Naive thymus-derived CD8-positive, alpha-beta T cell (primary cell): ENCODE measurements around the gene OIT3. TPM values are rescaled to one million over a fixed set of nuclear protein-coding genes. Genes with fewer than 3 reads are reported as not detected.
A peak's percentile ranks its signal among the peaks of the same experiment; 100 is the strongest.
"Not testable (repeated sequence)": the region's sequence is repeated elsewhere in the genome, so short reads cannot be mapped to it uniquely, and the experiment has no call there.

Experiments
- ATAC-seq, 2 donors: fragments of 150-1000 bp; cut with Tn5 transposase in 1 of 2; sonication (Bioruptor Pico), chemical (Tn5 transposase) in 1 of 2; 1 replicate in 1 of 2; 2 replicates in 1 of 2; pipeline ENCODE4 v1.10.0; 2021; ENCODE audit warnings: mild to moderate bottlenecking in 2 of 2, moderate library complexity in 2 of 2
- POLR2A ChIA-PET: fragments of 350-600 bp; sonication (Branson Sonifier 250); formaldehyde crosslinking; loops from one replicate; lab custom pipeline; 2021; ENCODE audit warnings: antibody characterized with exemption; lab: Charles Lee
- DNase-seq, 10 donors: peaks; one replicate each; pipeline versions ENCODE4 v3.0.0 to v3.0.0-alpha.2; 2020 to 2022
- H3K27ac Mint-ChIP-seq, 10 donors: one replicate each; pipeline ENCODE4 v1.8.0; 2020 to 2022; ENCODE audit warnings: mild to moderate bottlenecking in 10 of 10, mixed read lengths in 10 of 10, moderate library complexity in 4 of 10, inconsistent platforms in 1 of 10
- H3K27me3 Mint-ChIP-seq, 5 donors: one replicate each; pipeline ENCODE4 v1.8.0; 2021 to 2022; ENCODE audit warnings: mixed read lengths in 5 of 5
- H3K36me3 Mint-ChIP-seq, 3 donors: one replicate each; pipeline ENCODE4 v1.8.0; 2020 to 2022; ENCODE audit warnings: mixed read lengths in 3 of 3, mild to moderate bottlenecking in 2 of 3, inconsistent platforms in 1 of 3
- H3K4me1 Mint-ChIP-seq, 4 donors: one replicate each; pipeline ENCODE4 v1.8.0; 2021 to 2022; ENCODE audit warnings: mixed read lengths in 4 of 4
- H3K4me3 Mint-ChIP-seq, 10 donors: one replicate each; pipeline ENCODE4 v1.8.0; 2020 to 2022; ENCODE audit warnings: mild to moderate bottlenecking in 10 of 10, mixed read lengths in 10 of 10, moderate library complexity in 6 of 10, inconsistent platforms in 1 of 10
- H3K9me3 Mint-ChIP-seq, 9 donors: one replicate each; pipeline ENCODE4 v1.8.0; 2020 to 2022; ENCODE audit warnings: mixed read lengths in 9 of 9, mild to moderate bottlenecking in 3 of 9, inconsistent platforms in 1 of 9, moderate library complexity in 1 of 9
- polyA plus RNA-seq, 3 donors: library from polyadenylated mRNA; unstranded; fragments of 300-500 nt; fragmentation: Illumina TruSeq; gene quantifications; one replicate each; pipeline ENCODE4 v1.2.3, GENCODE V29; 2021
- total RNA-seq, 8 experiments: library from RNA in 2 of 8; stranded (reverse) in 2 of 8; gene quantifications; one replicate each; pipeline ENCODE4 v1.2.3 and lab custom pipeline; 2021 to 2026

The OIT3 gene
- total and polyA plus RNA-seq, 5 experiments from 2014 or later: not detected

DNA sequence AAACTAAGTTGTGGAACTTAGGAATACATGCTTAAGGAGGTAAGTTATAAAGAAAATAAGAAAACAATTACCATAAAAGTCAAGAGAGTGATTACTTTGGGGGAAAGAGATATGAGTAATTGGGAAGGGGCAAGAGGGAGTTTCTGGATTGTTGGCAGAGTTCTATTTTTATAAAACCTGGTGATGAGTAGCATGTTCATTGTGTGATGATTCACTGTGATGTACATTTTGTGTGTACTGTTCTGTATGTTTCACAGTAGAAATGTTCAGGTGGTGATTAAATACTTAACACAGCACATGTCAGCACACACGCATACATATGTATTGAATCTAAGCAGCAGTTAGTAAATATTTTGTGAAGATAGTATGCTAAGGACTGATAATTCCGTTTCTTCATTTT is 9.7 kb upstream of the OIT3 start:
- DNase-seq (no peak), ATAC-seq (no peak)
- H3K4me3 Mint-ChIP-seq: no peak overlapping the region
- no peak overlapping the region for H3K27ac Mint-ChIP-seq
- H3K36me3 Mint-ChIP-seq: peaks cover 24 to 33% (median 28%) of the 10 kb centered on the region in 3 donors
- peaks cover 5 to 16% (median 13%) of the 10 kb centered on the region in 4 donors for H3K4me1 Mint-ChIP-seq
- POLR2A ChIA-PET: interaction anchor here (0.6 kb wide), 1 partner anchor 307 kb away, joined by 3 read pairs; no protein-coding TSS in a partner anchor
- peaks cover 0 to 22% (median 5%) of the 10 kb centered on the region in 9 donors for H3K9me3 Mint-ChIP-seq
- H3K27me3 Mint-ChIP-seq: no peaks in the 10 kb centered on the region

DNA sequence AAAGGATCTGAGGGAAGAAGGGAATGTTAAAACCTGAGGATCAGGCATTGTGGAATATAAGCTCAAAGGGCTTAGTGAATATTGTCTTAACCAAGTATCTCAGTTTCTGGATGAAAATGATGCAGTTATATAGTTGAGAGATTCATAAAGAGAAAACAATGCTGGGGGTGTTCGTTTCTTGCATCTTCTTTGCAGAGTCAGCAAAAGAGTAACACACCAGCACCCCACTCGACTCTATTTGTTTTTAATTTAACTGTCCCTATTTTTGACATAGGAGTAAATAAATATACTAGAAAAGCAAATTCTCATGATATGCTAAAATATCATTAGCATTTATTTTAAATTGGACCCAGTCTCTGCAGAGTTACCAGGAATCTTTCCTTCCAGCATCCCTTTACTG is 7.6 kb upstream of the OIT3 start:
- no peaks in the 10 kb centered on the region for H3K27me3 Mint-ChIP-seq
- no peak overlapping the region for H3K4me3 Mint-ChIP-seq
- H3K9me3 Mint-ChIP-seq: peaks cover 0 to 22% (median 3%) of the 10 kb centered on the region in 9 donors
- POLR2A ChIA-PET: no interaction called here
- H3K27ac Mint-ChIP-seq: no peak overlapping the region
- ATAC-seq: no peak
- DNase-seq: no peak
- H3K36me3 Mint-ChIP-seq: peaks cover 20 to 28% (median 26%) of the 10 kb centered on the region in 3 donors
- peaks cover 5 to 16% (median 13%) of the 10 kb centered on the region in 4 donors for H3K4me1 Mint-ChIP-seq

DNA sequence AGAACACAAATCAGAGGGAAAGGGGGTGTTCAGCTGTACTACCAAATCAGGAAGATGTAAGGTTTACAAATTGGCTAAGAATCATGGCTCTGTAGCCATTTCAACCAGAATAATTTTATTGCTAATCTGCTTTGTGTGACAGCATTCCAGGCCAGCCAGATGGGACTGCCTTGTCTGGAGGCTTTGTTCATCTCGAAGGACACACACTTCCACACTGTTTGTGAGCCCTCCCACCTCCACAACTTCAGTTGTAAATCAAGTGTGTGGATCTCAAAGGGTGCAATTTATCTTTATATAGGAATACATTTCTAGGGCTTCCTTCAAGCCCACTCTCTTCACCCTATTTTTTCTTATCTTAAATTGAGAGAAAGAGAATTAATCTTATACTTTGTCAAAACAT is 6.9 kb upstream of the OIT3 start:
- Mint-ChIP-seq H3K36me3 (peaks cover 15 to 26% (median 24%) of the 10 kb centered on the region in 3 donors), H3K4me1 (peaks cover 5 to 16% (median 13%) of the 10 kb centered on the region in 4 donors), H3K27me3 (no peaks in the 10 kb centered on the region), H3K4me3 (no peak overlapping the region), H3K9me3 (peaks cover 0 to 16% (median 3%) of the 10 kb centered on the region in 9 donors), H3K27ac (peak overlapping the region in 2 of 10 donors; percentile 8 to 40)
- POLR2A ChIA-PET: no interaction called here
- ATAC-seq: no peak
- DNase-seq: no peak

DNA sequence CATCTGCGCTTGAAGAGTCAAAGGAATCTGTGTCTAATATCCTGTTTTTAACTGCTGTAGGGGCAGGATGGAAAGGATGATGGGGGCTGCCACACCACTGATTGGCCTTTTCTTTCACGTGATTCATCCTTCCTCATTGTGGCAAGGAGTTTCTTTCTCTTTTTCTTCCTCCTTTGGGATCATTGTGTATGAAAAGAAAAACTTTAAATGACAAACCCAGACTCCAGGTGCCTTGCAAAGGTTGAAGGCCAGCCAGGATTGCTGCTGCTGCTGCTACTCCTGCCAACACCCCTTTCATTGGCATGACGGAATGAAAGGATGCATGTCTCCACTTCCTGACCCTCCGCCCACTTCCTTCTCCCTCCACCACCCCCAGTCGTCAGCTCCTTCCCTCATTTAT is 6.5 kb upstream of the OIT3 start:
- POLR2A ChIA-PET: no interaction called here

DNA sequence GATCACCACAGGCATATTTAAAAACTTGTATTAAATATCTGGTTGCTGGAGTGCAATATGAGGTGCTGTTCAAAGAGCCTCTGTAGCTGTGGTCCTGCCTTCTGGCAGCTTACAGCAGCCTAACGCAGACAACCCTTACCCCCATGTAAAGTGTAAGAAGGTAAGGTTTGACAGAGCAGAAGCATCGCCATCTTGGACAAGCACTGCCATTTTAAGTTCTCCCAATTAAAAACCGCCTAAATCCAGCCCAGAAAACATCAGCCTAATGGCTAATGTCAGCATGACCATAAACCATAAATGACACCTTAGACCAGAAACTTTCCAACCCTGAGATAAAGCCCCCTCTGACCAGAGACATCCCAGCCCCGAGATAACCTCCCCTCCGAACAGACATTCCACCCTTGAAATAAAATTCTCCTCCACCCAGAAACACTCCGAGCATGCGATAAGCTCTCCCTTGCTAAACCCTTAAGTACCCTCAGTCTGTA is 5.3 kb upstream of the OIT3 start:
- Mint-ChIP-seq H3K4me1 (peaks cover 5 to 16% (median 13%) of the 10 kb centered on the region in 4 donors), H3K27ac (no peak overlapping the region), H3K36me3 (peaks cover 4 to 26% (median 10%) of the 10 kb centered on the region in 3 donors), H3K9me3 (no peaks in the 10 kb centered on the region), H3K27me3 (no peaks in the 10 kb centered on the region), H3K4me3 (peak overlapping the region in 1 of 10 donors; percentile 59)
- POLR2A ChIA-PET: no interaction called here
- DNase-seq (no peak), ATAC-seq (no peak)

More for the DNA sequence above, 6.5 kb upstream of the OIT3 start:
- no peaks in the 10 kb centered on the region for H3K27me3 Mint-ChIP-seq
- H3K36me3 Mint-ChIP-seq: peaks cover 11 to 26% (median 20%) of the 10 kb centered on the region in 3 donors
- H3K9me3 Mint-ChIP-seq: peaks cover 0 to 11% (median 3%) of the 10 kb centered on the region in 9 donors
- DNase-seq (no peak), ATAC-seq (no peak)
- H3K4me1 Mint-ChIP-seq: peaks cover 5 to 16% (median 13%) of the 10 kb centered on the region in 4 donors
- H3K4me3 Mint-ChIP-seq: peak overlapping the region in 8 of 10 donors; percentile 0 to 54 (median 12)
- peak overlapping the region in 7 of 10 donors; percentile 8 to 82 (median 40) for H3K27ac Mint-ChIP-seq

DNA sequence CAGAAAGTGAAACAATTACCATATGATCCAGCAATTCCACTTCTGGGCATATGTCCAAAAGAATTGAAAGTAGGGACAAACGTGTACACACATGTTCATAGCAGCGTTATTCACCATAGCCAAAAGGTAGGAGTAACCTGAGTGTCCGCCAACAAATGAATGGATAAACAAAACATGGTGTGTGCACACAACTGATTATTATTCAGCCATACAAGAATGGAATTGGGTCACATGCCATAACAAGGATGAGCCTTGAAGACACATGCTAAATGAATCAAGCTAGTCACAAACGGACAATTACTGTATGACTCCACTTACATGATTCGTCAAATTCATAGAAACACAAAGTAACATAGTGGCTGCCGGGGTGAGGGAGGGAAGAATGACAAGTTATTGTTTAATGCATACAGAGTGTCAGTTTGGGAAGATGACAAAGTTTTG is 4.1 kb upstream of the OIT3 start:
- Mint-ChIP-seq H3K36me3 (peaks cover 4 to 21% (median 10%) of the 10 kb centered on the region in 3 donors), H3K4me3 (no peak overlapping the region), H3K27ac (peak overlapping the region in 1 of 10 donors; percentile 0), H3K4me1 (peaks cover 5 to 16% (median 13%) of the 10 kb centered on the region in 4 donors), H3K9me3 (no peaks in the 10 kb centered on the region), H3K27me3 (peaks cover 0 to 3% (median 0%) of the 10 kb centered on the region in 5 donors)
- POLR2A ChIA-PET: no interaction called here
- DNase-seq (no peak), ATAC-seq (no peak)

DNA sequence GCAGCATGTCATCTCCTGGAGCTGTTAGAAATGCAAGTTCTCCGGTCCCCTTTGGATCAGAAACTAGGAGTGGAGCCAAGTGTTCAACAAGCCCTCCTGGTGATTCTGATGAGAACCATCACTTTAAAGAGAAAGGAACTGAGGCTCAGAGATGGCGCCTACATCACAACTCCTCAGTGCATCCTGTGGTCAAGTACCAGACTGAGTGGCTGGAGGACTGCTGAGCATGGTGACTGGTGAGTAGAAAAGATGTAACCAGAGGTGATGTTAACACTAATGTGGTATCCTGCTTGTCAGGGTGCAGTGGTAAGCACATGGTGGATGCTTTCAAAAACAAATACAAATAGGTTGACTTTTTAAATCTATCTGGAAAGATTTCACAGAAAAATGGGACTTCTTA is 3.5 kb upstream of the OIT3 start:
- DNase-seq (no peak), ATAC-seq (no peak)
- Mint-ChIP-seq H3K9me3 (no peaks in the 10 kb centered on the region), H3K4me3 (no peak overlapping the region), H3K36me3 (peaks cover 4 to 20% (median 10%) of the 10 kb centered on the region in 3 donors), H3K27me3 (peaks cover 0 to 9% (median 3%) of the 10 kb centered on the region in 5 donors), H3K27ac (no peak overlapping the region), H3K4me1 (peaks cover 5 to 16% (median 13%) of the 10 kb centered on the region in 4 donors)
- POLR2A ChIA-PET: no interaction called here

DNA sequence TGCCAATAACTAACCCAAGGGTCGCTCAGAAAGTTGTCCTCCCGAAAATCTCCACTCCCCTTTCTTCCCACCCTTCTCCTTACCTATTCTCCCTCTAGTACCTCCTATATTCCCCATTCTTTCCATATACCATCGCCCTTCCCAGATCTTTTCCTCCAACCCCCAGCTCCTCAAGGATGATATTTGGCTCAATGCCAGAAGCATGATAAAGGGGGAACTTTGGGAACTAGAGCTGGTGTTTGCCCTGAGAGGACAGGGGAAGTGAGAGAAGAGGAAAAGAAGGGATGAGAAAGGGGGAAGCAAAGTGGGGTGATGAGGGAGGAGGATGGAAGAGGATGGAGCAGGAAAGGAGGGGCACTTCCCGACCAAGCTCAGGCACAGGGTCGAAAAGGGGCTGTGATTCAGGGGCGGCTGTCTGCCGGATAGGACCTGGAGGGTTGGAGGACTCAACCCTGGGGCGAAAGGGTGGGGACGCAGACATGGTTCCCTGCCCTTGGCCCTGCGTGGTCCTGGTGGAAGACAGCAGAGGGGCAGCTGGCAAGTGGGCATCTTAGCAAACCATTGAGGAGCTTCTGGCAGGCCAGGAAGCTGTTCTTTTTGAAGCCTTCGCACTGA is 1.8 kb downstream of the OIT3 start:
- no peaks in the 10 kb centered on the region for H3K36me3 Mint-ChIP-seq
- POLR2A ChIA-PET: no interaction called here
- no peak overlapping the region for H3K27ac Mint-ChIP-seq
- H3K27me3 Mint-ChIP-seq: peaks cover 2 to 20% (median 6%) of the 10 kb centered on the region in 5 donors
- H3K4me1 Mint-ChIP-seq: no peaks in the 10 kb centered on the region
- DNase-seq (no peak), ATAC-seq (no peak)
- no peak overlapping the region for H3K4me3 Mint-ChIP-seq
- H3K9me3 Mint-ChIP-seq: no peaks in the 10 kb centered on the region

DNA sequence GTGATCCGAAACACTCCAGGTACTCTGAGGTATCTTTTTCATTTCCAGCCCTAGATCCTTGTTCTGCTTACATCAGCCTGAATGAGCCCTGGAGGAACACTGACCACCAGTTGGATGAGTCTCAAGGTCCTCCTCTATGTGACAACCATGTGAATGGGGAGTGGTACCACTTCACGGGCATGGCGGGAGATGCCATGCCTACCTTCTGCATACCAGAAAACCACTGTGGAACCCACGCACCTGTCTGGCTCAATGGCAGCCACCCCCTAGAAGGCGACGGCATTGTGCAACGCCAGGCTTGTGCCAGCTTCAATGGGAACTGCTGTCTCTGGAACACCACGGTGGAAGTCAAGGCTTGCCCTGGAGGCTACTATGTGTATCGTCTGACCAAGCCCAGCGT is 5.1 kb downstream of the OIT3 start:
- H3K36me3 Mint-ChIP-seq: no peaks in the 10 kb centered on the region
- H3K27me3 Mint-ChIP-seq: peaks cover 2 to 20% (median 6%) of the 10 kb centered on the region in 5 donors
- DNase-seq: no peak
- H3K27ac Mint-ChIP-seq: no peak overlapping the region
- H3K9me3 Mint-ChIP-seq: no peaks in the 10 kb centered on the region
- no peaks in the 10 kb centered on the region for H3K4me1 Mint-ChIP-seq
- no peak overlapping the region for H3K4me3 Mint-ChIP-seq
- POLR2A ChIA-PET: no interaction called here
- ATAC-seq: no peak

DNA sequence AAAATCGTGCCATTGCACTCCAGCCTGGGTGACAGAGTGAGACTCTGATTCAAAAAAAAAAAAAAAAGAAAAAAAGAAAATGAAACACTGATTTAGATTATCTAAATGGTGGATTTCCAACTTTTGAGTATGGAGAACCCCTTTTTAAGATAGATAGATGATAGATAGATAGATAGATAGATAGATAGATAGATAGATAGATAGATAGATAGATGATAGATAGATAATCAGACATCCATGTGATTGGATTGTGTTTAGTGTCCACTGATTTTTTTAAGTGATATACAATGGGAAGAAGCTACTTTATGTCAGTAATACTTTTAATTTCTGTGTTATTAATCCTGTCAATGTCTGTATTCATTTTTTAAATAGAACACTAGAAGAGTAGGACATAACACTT is 6.0 kb downstream of the OIT3 start:
- Mint-ChIP-seq H3K4me3 (no peak overlapping the region), H3K27ac (no peak overlapping the region), H3K36me3 (no peaks in the 10 kb centered on the region), H3K9me3 (no peaks in the 10 kb centered on the region), H3K4me1 (no peaks in the 10 kb centered on the region), H3K27me3 (peaks cover 2 to 16% (median 6%) of the 10 kb centered on the region in 5 donors)
- POLR2A ChIA-PET: no interaction called here
- DNase-seq (no peak), ATAC-seq (no peak)

DNA sequence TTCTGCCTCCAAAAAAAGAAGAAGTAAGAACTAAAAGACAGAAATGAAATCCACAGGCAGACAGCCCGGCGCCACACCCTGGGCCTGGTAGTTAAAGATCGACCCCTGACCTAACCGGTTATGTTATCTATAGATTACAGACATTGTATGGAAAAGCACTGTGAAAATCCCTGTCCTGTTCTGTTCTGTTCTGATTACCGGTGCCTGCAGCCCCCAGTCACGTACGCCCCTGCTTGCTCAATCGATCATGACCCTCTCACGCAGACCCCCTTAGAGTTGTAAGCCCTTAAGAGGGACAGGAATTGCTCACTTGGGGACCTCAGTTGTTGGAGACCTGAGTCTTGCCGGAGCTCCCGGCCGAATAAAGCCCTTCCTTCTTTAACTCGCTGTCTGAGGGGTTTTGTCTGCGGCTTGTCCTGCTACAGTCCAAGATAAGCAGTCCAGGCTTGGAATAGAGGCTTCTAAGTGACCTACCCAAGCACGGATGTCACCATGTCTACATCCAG is 10.5 kb downstream of the OIT3 start:
- DNase-seq, H3K4me1 Mint-ChIP-seq, ATAC-seq, H3K9me3 Mint-ChIP-seq, H3K27me3 Mint-ChIP-seq, H3K36me3 Mint-ChIP-seq, H3K27ac Mint-ChIP-seq, H3K4me3 Mint-ChIP-seq, POLR2A ChIA-PET: not testable (repeated sequence)

DNA sequence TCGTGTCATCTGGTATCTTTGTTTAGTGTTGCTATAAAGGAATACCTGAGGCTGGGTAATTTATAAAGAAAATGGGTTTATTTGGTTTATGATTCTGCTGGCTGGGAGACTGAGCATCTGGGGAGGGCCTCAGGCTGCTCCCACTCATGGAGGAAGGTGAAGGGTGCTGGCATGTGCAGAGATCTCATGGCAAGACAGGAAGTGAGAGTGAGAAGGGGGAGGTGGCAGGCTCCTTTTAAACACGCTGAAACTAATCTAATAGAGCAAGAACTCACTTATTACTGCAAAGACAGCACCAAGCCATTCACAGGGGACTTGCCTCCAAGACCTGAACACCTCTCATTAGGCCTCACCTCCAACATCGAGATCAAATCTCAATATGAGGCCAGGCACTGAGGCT is 11.3 kb downstream of the OIT3 start:
- ATAC-seq (no peak), DNase-seq (no peak)
- H3K27ac Mint-ChIP-seq: peak overlapping the region in 1 of 10 donors; percentile 21
- no peaks in the 10 kb centered on the region for H3K36me3 Mint-ChIP-seq
- H3K27me3 Mint-ChIP-seq: no peaks in the 10 kb centered on the region
- no peak overlapping the region for H3K4me3 Mint-ChIP-seq
- no peaks in the 10 kb centered on the region for H3K9me3 Mint-ChIP-seq
- H3K4me1 Mint-ChIP-seq: no peaks in the 10 kb centered on the region
- POLR2A ChIA-PET: no interaction called here

DNA sequence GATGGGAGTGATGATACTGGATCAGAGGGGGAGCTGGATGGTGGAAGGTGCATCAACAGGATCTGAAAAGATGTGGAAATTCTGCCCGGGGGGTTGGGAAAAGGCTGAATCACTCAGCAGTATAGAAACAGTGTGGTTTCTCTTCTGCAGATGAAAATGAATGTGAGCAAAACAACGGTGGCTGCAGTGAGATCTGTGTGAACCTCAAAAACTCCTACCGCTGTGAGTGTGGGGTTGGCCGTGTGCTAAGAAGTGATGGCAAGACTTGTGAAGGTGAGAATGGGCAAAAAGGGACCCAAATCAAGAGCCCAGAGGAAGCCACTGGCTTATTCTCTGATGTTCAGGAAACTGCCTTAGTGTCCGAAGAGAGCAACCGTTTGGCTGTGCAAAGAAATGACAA is 12.9 kb downstream of the OIT3 start:
- Mint-ChIP-seq H3K9me3 (no peaks in the 10 kb centered on the region), H3K27ac (no peak overlapping the region), H3K36me3 (no peaks in the 10 kb centered on the region), H3K27me3 (peaks cover 0 to 2% (median 0%) of the 10 kb centered on the region in 5 donors), H3K4me3 (no peak overlapping the region), H3K4me1 (no peaks in the 10 kb centered on the region)
- POLR2A ChIA-PET: no interaction called here
- ATAC-seq (no peak), DNase-seq (no peak)
